ENCODE data around the gene ALDH3A1.

The ALDH3A1 gene

DNA sequence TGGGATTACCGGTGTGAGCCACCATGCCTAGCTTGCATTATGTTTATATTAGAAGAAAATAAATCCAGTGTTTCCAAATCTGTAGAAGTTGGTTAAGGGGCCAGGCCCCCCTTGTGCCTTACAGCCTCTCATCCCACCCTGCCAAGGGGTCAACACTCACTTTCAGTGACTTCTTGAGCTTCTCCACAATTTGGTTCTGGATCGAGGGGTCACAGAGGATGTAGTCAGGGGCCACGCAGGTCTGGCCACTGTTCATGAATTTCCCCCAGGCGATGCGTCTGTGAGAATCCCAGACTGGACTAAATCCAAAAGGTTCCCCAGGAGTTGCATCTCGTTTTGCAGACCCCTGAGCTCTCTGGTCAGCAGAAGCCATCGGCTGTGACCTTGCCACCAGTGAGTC is 7.2 kb downstream of the ALDH3A1 start:
- FAIRE-seq = no peak

DNA sequence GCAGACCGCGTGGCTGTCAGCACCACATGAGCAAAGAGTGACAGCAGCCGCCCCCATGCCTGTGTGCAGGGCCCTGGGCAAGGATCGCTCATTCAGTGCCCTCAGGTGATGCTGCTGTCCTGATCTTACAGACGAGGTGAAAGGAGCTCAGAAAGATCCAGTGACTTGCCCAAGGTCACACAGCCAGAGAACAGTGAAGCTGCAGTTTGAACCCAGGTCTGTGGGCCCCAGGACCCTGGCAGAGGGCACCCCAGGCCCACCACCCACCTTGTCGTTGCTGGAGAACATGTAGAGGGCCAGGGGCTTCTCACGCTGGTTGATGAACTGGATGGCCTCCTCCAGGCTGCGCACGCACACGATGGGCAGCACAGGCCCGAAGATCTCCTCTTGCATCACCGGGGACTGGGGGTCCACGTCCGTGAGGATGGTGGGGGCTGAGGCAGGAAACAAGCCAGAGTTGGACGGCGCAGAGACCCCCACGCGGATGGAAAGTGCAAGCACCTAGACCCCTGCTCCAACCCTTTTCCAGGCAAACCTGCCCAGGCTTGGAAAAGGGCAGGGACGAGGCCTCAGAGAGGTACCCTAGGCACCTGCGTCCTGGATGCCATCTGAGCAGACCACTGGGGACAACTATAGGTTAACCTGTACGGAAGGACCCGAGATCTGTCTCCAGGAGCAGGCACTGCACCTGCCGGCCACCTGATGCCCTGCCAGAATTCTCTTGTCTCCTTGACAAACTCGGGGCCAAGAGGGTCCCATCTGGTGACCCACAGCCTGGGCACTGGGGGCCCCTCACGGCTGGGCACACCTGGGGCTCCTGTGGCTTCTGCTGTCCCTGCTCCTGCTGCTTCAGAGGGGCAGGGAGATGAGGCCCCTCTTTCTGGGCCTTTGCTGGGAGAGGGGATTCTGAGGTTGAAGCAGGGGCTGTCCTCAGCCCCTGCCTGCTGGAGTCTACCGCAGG is 8.6 kb downstream of the ALDH3A1 start:
- FAIRE-seq = no peak

DNA sequence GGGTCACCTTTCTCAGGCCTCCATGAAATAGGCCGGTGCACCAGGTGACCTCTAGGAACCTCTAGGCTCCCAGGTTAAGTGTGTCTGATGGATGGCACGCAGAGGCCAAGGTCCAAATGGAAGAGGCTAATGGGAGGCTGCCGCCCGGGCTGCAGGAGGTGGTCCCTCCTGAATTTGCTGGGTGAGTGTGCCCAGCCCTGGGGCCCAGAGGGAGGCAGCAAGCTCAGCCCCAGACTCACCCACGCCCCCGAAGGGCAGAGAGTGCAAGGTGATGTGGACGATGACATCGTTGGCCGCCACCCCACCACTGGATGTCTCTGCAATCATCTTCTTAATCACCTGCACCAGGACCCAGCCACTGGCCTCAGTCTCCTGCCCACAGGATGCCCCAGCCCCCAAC is 9.3 kb downstream of the ALDH3A1 start:
- FAIRE-seq = no peak

GRCh38 chr17:19738073-19738449 is 10.0 kb downstream of the ALDH3A1 start:
- no peak for FAIRE-seq

DNA sequence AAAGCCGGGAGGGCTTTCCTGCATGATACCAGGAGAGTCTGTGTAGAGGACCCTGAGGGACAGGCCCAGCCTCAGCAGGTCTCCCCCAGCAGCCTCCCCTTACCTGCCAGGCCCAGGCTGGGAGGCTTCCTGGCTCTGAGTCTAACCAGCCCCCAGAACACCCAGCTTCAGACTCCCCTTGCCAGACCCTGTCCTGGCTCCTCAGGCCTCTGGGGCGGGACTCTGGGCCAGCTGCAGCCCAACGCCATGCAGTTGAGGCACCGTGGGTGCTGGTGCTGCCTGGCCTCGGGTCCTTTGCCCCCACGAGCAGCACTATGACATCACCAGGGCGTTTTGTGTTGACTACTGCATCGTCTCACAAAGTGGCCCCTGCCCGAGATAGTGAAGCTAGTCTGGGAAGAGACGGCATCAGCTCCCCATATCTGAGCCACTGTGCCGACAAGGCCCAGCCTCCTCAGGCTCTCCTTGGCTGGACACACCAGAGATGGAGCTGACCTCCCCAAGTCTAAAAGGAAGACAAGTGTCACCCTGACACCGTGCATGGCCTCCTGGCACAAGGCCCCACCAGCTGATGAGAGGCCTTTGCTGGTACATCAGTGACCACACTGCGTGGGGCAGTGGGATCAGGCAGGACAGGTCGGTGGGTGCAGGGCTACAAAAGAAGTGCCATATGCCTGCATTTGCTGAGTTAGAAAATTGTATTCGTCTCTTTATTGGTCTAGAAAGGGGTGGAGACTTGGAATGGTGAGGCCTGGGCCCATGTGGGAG is 10.6 kb downstream of the ALDH3A1 start:
- FAIRE-seq = no peak

DNA sequence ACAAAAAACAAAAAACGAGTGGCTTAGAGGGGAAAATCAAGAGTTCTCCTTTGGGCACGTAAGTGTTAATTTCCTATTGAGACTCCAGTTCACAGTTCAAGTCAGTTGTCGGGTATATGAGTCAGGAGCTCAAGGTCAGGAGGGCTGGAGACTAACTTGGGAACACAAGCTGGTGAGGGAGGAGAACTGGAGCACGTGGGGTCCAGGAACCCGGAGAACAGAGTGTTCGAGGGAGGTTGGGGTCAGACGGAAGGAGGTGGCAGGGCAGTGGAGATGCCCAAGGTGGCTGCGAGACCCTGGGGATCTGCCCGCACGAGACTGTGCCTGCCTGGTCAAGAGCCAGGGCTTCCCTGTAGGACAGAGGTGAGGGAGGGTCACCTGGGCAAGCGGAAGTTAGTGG is 12.0 kb downstream of the ALDH3A1 start:
- FAIRE-seq = no peak

GRCh38 chr17:19733953-19734526 is 14.1 kb downstream of the ALDH3A1 start:
- no peak for FAIRE-seq

DNA sequence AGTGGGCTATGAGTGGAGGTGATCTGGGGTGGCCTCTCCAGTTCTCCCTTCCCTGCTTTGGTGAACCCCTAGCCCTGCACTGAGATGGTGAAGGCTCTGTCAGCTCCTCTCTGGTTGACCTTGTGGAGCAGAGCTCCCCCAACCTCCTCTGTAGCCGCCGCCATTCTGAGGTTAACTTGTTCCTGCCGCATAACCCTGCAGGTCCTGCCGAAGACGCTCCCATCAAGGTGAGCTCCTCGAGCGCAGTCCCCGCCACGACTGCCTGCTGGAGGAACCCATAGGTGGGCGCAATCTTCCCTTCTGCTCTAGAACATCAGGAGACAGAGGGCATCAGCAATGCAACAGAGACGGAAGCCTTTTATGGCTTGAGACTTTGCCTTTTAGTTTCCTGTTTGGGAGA is 16.5 kb downstream of the ALDH3A1 start:
- no peak for FAIRE-seq

GRCh38 chr17:19730843-19731242 is 17.3 kb downstream of the ALDH3A1 start:
- no peak for FAIRE-seq

DNA sequence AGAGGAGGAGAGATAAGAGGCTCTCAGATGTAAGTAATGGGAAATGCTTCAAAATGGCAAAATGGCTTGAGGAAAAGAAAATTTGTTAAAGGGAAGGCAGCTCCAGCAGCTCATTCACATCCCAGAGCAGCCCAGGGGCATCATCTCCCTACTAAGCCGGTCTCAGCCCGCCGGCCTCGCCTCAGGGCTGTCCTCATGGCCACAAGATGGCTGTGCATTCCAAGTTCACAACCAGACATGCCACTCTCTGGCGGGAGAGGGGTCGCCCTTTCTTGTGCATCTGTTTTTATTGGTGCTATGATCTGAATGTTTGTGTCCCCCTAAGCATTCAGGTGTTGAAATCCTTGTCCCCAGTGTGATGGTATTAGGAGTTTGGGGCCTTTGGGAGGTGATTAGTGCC is 18.2 kb downstream of the ALDH3A1 start:
- no peak for FAIRE-seq

DNA sequence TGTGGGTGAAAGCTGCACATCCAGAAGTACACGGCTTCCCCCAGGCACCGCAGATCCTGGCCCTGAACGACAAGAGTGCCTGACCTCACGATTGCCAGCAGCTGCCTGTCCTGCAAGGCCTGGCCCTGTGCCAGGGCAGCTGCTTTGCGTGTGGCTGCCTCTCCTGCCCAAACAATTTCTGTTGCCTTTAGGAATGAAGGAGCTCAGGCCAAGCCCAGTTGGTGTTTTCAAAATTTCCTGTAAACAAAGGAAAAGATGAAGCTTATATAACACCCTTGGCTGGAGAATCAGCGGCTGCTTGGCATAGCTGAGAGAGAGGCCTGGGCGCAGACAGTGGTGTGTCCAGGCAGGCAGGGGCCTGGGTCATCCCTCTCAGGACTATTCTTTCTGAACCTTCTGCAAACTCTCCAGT is 20.0 kb downstream of the ALDH3A1 start:
- FAIRE-seq = no peak

DNA sequence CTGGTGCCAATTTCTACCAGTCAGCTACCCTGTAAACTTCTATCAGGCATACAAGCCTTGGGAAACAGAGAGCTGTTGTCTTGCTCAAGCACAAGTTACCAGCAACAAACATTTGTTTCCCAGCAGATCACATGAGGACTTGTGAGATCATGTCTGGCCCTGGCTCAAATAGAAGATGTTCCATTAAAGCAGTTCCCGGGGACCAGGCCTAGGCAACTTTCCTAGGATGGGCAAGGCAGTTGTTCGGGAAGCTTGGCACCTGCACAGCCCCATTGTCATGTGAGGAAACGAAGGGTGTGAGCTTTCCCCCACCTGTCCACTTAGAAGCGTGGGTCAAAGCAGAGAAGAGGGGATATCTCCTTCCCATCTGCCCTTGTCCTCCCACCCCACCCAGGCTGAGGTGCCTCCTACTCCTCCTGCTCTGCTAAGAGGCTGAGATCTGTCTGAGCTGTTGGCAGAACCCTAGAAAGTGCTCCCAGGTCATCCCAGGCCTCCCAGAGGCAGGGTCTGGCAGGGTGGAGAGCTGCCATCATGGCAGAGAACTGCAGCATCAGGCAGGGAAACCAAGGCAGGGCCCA is 20.5 kb downstream of the ALDH3A1 start:
- no peak for FAIRE-seq

DNA sequence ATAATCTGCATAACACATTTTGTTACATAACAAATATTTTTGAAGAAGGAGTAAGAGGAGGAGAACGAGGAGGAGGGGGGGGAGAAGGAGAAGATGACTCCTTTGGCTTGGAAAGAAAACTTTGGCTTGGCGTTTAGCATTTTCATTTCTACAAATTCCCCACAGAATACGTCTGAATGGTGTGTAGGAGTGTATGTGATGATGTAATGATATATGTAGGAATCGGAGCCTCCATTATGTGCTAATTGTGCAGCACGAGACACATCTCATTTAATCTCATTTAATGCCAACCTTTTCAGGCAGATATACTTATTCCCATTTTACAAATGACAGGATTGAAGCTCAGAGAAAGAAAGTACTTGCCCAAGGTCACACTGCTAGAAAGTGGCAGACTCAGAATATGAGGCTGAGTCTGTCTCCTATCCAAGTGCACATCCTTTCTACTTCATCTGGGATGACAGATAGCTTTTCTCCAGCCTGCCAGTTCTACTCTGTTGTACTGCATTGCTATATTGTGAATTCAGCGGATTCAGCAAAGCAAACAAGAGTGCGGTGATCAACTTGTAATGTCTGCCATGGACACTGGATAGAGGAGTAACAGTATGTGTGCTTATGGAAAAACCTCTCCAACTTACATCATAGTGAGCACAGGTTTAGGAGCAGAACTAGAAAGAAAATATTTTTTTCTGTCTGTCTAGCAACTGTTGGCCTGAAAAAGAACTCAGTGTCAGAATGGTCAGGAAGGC is 21.3 kb downstream of the ALDH3A1 start:
- FAIRE-seq = no peak

DNA sequence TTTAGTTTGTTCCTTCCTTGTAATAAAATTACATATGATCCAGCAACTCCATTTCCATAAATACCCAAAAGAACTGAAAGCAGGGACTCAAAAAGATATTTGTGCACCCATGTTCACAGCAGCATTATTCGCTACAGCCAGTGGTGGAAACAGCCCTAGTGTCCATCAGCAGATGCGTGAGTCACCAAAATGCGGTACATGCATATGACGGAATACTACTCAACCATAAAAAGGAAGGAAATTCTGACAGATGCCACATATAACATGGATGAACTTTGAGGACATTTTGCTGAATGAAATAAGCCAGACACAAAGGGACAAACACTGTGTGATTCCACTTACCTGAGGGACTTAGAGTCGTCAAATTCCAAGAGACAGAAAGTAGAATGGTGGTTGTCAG is 22.6 kb downstream of the ALDH3A1 start:
- no peak for FAIRE-seq

DNA sequence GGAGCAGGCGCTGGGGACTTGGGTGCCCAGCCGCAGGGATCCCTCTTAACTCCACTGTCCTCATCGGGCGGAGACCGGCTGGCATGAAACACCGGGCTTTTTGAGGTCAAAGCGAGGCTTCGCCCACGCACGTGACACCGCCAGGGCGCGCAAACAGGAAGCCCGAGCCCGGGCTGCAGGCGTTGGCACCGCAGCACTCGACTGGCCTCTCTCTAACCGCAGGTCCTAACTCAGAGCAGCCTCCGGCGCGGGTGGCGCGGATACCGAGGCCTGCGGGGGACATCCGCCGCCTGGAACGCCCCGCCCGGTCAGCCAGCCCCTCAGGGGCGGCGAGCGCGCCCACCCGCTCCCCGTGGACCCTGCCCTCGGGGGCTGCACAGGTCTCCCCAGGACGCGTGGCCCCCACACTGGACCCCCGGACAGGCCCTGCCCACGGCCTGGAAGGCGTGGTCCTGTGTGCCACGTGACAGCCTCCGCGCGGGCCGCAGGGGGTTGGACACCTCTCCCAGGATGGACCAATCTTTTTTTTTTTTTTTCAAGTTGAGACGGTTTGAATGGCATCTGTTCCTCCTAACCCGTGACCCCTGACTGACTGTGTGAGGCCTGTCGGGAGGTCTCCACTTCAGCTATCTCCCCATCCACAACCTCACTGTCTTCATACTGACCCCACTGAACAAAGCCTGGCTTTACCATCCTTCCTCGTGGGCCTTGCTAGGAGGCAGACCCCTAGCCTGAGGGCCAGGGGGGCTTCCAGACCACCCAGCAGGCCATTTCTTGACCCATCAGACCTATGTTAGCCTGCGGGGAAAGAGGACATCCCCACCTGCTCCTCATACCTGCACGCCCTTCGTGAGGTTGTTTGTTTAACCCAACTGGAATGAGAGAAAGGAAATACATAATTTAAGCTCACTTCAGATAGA is 23.3 kb downstream of the ALDH3A1 start:
- FAIRE-seq = no peak

DNA sequence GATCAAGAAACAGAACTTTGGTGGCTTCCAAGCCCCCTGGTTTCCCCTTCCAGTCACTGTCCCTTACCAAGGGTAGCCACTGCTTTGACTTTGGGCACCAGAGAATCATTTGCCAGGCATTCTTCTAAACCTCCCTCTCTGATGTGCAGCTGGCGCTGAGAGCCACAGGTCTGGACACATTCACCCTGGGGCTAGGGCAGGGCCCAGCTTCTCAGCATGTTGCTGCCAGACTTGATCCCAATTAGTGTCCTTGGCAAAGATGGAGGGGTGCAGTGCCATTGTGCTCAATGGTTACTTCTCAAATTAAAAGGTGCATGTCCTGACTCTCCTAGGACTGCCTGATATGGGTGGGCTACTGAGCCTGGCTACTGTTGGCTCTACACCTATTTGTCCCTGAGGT is 24.1 kb downstream of the ALDH3A1 start:
- no peak for FAIRE-seq

GRCh38 chr17:19720631-19721426 is 27.3 kb downstream of the ALDH3A1 start:
- no peak for FAIRE-seq

DNA sequence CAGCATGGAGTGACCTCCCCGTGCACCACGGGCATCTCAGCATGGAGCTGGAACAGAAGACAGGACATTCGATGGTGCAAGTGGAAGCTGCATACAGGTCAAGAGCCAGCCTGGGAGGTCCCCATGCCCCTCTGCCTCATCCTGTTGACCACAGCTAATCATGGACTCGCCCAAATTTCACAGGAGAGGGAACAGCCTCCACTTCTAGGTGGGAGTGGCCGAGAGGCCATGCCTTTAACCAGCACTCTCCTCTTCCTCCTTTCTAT is 28.0 kb downstream of the ALDH3A1 start:
- FAIRE-seq = no peak

- FAIRE-seq = no peak
Measured at GRCh38 chr17:19719355-19720209, 28.5 kb downstream of the ALDH3A1 start.
